AG04449 (cell line): ENCODE measurements around the gene GPX2.
A peak's percentile ranks its signal among the peaks of the same experiment; 100 is the strongest.

Experiments used
- CTCF ChIA-PET: fragments of 350-600 bp; formaldehyde crosslinking; extraction: SDS; loops from one replicate; lab custom pipeline; 2021; ENCODE audit warnings: antibody characterized with exemption; lab: Yijun Ruan, JAX
- POLR2A ChIA-PET: fragments of 400-600, 350-600 bp; formaldehyde crosslinking; extraction: SDS; loops from one replicate; lab custom pipeline; 2020; ENCODE audit warnings: antibody characterized with exemption, inconsistent platforms; lab: Yijun Ruan, JAX
- DNase-seq: peaks from one replicate; pipeline ENCODE4 v3.0.0-alpha.2; 2010; ENCODE audit warnings: low read depth, low spot score
- H3K4me3 ChIP-seq: 2 replicates; pipeline ENCODE4 v1.5.1; 2011; ENCODE audit warnings: low read depth, mild to moderate bottlenecking, control low read depth, low read length
- TF ChIP-seq, protein P1 (sequence below): IDR thresholded peaks from one replicate; pipeline ENCODE4 v1.5.1; 2011; ENCODE audit warnings: mild to moderate bottlenecking, moderate library complexity, low read length, control low read depth, inconsistent platforms; ENCODE audit not compliant: insufficient read depth; ENCODE audit errors: missing control alignments

The GPX2 gene

DNA sequence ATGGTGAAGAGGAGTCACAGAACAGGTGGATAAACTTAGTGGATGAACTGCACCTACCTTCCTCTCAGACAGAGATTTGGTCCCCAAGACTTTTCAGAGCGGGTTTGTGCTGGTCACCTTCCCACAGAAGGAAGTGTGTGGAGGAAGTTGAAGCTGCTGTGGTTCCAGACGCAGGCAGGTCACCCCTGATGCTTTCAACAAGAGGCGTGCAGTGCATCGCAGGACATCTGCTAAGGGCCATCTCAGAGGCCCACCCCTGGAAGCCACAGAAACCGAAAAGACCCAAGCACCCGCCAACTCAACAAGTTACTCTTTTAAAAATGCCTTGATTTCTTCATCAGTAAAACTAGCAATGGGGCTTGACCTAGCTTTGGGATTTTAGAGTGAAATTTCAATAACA lies 1.0 kb upstream of the GPX2 start:
- no peak overlapping the region for H3K4me3 ChIP-seq
- POLR2A ChIA-PET, result no interaction called here
- CTCF ChIA-PET, result interaction anchor here (1.3 kb wide), 1 partner anchor 10 kb away, joined by 4 read pairs; no protein-coding TSS in a partner anchor
- DNase-seq, result no peak
- TF ChIP-seq, protein P1, sequence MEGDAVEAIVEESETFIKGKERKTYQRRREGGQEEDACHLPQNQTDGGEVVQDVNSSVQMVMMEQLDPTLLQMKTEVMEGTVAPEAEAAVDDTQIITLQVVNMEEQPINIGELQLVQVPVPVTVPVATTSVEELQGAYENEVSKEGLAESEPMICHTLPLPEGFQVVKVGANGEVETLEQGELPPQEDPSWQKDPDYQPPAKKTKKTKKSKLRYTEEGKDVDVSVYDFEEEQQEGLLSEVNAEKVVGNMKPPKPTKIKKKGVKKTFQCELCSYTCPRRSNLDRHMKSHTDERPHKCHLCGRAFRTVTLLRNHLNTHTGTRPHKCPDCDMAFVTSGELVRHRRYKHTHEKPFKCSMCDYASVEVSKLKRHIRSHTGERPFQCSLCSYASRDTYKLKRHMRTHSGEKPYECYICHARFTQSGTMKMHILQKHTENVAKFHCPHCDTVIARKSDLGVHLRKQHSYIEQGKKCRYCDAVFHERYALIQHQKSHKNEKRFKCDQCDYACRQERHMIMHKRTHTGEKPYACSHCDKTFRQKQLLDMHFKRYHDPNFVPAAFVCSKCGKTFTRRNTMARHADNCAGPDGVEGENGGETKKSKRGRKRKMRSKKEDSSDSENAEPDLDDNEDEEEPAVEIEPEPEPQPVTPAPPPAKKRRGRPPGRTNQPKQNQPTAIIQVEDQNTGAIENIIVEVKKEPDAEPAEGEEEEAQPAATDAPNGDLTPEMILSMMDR, result no peak

DNA sequence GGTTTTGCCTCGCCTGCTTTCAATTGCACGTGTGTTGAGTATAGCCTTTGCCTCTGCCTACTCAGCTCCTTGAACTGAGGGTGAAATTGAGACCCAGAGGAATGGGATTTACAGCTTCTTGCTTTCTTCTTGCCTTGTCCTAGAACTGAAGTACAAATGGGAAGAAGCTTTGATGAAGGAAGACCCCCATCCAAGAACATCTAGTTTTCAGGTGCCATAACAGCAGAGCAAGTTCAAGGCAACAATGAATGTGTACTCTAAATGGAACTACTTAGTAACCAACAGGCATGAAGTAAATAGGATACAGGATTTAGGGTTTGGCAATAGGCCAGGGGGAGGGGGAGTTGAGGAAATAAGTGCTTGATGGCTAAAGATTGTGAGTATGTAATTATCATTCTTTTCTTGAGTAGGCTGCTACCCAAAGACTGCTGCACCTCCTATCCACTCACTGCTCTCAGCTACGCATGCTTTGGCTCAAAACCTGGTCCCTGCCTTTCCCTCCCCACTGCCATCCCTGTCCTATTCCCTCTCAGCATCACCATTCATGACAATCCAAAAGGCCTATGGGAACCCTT lies 2.1 kb downstream of the GPX2 start:
- DNase-seq, result no peak
- H3K4me3 ChIP-seq, result no peak overlapping the region
- CTCF ChIA-PET, result interaction anchor here (0.9 to 2.0 kb wide), 3 partner anchors 20 to 117 kb away, joined by 3 to 12 read pairs (median 5); no protein-coding TSS in a partner anchor
- POLR2A ChIA-PET, result no interaction called here
- TF ChIP-seq, protein P1, result no peak

DNA sequence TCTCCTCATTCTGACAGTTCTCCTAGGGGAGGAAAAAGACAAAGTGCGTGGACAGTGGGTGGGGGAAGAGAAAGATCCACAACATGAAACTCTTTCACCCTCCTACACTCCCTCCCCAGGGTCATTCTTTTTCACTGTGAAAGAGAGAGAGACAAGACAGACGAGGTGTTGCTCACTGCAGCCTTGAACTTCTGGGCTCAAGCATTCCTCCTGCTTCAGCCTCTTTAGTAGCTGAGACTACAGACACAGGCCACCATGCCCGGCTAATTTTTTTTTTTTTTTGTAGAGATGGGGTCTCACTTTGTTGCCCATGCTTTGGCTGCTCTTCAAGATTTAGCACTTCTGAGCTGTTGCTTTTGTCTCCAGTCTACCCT lies 2.7 kb downstream of the GPX2 start:
- ChIA-PET POLR2A (no interaction called here), CTCF (interaction anchor here (0.9 to 2.0 kb wide), 4 partner anchors 19 to 117 kb away, joined by 3 to 12 read pairs (median 6); no protein-coding TSS in a partner anchor)
- TF ChIP-seq, protein P1, result no peak
- no peak for DNase-seq
- H3K4me3 ChIP-seq, result no peak overlapping the region

- CTCF ChIA-PET, result interaction anchor here (0.9 to 2.0 kb wide), 6 partner anchors 8 to 138 kb away, joined by 3 to 12 read pairs (median 5); no protein-coding TSS in a partner anchor
- no peak for DNase-seq
- POLR2A ChIA-PET, result interaction anchor here (0.6 kb wide), 1 partner anchor 14 kb away, joined by 3 read pairs; no protein-coding TSS in a partner anchor
- TF ChIP-seq, protein P1, result no peak
- no peak overlapping the region for H3K4me3 ChIP-seq
Observed at GRCh38 chr14:64938972-64939816, 3.4 kb downstream of the GPX2 start.

DNA sequence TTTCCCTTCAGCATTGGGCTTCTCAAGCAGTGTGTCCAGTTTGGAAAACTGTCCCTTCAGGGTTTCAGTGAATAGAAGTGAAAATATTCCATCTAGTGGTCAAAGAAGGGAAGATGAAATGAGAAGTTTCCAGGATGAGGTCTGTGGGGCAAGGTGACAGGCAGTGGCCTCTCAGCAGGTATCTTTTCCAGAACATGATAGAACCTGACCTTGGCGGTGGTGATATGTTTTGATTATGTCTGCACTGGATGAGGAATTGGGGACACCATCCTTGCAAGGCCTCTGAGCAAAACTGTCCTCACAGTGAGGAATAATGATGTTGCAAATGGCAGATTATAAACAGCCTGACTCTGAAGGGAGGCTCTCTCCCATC lies 4.7 kb downstream of the GPX2 start:
- POLR2A ChIA-PET, result no interaction called here
- CTCF ChIA-PET, result interaction anchor here (1.3 to 1.8 kb wide), 2 partner anchors 10 to 19 kb away, joined by 3 to 5 read pairs; no protein-coding TSS in a partner anchor
- TF ChIP-seq, protein P1, result peak; percentile 3
- DNase-seq, result no peak
- no peak overlapping the region for H3K4me3 ChIP-seq

- no peak overlapping the region for H3K4me3 ChIP-seq
- TF ChIP-seq, protein P1, result no peak
- ChIA-PET CTCF (interaction anchor here (1.3 to 2.3 kb wide), 8 partner anchors 10 to 265 kb away, joined by 3 to 16 read pairs (median 6); no protein-coding TSS in a partner anchor), POLR2A (interaction anchor here (0.7 kb wide), 1 partner anchor 22 kb away, joined by 3 read pairs; no protein-coding TSS in a partner anchor)
- DNase-seq, result no peak
Observed at GRCh38 chr14:64937171-64937820, 5.2 kb downstream of the GPX2 start.
